Fibroblast of peridontal ligament (primary cell): ENCODE measurements around the gene MED25.

Experiments used
- DNase-seq: peaks from one replicate; pipeline ENCODE4 v3.0.0-alpha.2; 2010; ENCODE audit errors: extremely low read depth

The MED25 gene

GRCh38 chr19:49799271-49799797, 18.8 kb upstream of the MED25 start:
- no peak for DNase-seq

GRCh38 chr19:49799798-49800376, 18.2 kb upstream of the MED25 start:
- no peak for DNase-seq

DNA sequence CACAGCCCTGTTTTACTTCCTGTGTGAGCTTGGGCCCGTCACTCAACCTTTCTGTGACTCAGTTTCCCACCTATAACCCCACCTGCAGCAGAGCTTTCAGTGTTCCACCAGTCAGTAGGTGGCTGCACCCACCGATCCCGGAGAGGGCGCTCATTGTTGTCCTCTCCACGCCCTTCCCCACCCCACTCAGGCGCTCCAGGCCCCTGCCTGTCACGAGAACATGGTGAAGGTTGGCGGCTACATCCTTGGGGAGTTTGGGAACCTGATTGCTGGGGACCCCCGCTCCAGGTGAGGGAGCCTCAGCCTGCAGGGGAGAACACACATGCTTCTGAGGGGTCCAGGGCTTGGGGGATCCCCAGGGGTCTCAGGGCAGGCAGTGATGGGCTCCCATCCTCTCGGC, 17.3 kb upstream of the MED25 start:
- DNase-seq: no peak

GRCh38 chr19:49801401-49801888, 16.6 kb upstream of the MED25 start:
- DNase-seq: no peak

DNA sequence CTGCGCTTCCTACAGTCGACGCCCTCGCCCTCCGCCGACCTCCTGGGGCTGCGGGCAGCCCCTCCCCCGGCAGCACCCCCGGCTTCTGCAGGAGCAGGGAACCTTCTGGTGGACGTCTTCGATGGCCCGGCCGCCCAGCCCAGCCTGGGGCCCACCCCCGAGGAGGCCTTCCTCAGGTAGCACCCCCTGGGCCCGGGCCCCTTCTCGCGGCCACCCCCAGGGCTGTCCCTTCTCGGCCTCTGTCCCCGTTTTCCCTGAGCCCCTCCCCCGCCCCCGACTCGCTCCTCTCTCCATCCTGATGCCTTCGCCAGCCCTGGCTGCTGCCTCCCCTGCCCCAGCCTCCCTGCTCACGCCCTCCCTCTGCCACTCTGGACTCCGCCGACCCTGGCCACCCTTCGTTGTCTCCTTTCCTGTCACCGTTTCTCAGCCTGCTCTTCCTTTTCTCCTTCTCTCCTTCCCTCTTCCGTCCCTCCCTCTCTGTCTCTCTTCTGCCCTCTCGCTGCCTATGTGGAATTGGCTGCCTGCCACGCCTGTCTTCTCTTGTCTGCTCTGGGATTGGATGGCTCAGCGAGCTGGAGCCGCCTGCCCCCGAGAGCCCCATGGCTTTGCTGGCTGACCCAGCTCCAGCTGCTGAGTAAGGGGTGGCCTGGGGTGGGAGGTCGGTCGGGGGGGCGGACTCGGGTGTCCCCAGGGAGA, 16.0 kb upstream of the MED25 start:
- DNase-seq: peak; percentile 89

GRCh38 chr19:49802836-49803528, 15.1 kb upstream of the MED25 start:
- no peak for DNase-seq

DNA sequence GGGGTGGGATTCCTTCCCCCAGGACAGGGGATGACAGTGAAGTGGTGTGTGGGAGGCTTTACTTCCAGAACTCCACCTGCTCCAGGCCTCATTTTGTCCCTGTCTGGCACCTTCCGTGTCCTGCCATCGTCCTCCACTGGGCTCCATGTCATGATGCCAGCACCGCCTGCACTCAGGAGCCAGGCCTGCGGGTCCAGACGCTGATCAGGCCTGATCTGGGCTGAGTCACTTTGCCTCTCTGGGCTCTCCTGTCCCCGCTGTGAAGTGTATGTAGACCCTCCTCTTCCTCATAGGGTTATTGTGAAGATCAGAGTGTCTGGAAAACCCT, 14.6 kb upstream of the MED25 start:
- DNase-seq: no peak

- DNase-seq: no peak
Measured at GRCh38 chr19:49805822-49806619, 12.1 kb upstream of the MED25 start.

- no peak for DNase-seq
Measured at GRCh38 chr19:49806620-49806959, 11.5 kb upstream of the MED25 start.

DNA sequence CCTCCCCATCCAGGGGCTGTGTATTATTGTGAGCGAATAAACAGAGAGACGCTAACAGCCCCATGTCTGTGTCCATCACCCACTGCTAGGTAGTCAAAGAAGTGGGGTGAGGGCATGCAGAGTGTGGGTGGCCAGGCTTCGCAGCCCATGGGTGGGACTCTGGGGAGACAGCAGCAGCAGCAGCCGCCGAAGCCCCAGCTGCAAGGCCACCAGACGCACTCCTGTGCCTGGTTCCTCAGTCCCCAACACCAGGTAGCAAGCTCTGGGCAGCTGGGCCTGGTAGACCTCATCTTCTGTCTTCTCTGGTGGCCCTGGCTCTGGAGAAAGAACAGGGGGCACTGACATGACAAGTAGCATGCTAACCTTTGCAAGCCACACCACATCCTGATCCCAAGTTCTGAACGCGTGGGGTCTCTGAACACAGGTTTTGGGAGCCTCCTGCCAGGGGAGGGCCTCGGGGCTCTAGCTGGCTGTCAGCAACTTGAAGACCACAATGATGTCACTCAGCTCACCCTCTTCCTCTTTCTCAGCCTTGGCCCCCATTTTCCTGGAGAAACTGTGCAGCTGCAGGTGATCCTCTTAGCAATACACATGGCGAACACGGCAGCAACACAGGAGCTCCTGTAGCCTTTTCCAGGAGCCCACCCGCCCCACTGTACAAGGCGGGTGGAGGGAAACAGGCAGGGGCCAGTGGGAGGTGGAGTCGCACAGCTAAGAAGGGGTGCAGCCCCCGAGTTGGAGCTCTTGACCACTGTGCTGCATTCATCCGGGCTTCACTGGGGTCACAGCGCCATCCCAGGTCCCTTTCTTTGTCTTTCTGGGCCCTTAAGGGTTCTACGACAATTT, 10.8 kb upstream of the MED25 start:
- DNase-seq: no peak

GRCh38 chr19:49807904-49808675, 10.0 kb upstream of the MED25 start:
- no peak for DNase-seq

- peak; percentile 73 for DNase-seq
Measured at GRCh38 chr19:49808711-49809159, 9.4 kb upstream of the MED25 start.

DNA sequence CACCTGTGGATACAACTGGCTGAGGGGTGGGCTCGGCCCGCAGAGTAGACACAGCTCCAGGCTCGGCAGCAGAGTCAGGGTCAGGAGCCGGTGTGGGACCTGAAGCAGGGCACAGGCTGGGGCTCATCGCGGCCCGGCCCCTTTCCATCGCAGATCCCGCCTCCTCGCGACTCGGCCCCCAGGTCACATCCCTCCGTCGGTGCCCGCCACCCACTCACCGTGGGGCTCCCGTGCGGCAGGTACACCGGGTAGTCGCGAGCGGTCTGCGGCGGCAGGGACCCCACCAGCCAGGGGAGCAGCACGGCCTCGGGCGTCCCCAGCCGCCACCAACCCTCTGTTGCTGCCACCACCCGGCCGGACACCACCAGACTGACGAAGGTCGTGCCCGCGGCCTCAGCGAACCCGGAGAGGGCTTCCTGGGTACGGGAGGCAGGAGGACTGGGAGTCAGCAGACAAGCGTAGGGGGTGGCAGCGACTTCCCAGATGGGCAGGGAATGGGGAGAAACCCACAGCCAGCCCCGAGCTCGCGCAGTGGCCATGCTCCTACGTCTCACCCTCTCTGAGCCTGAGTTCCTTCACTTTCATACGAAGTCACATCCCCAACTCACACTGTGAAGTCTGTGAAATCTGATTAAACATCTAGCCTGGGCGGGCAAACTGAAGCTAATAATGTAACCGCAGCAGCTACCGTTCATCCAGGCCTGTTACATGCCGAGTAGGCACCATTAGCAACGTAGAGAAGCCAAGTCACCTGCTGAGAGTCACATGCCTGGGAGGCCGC, 8.7 kb upstream of the MED25 start:
- DNase-seq: no peak

DNA sequence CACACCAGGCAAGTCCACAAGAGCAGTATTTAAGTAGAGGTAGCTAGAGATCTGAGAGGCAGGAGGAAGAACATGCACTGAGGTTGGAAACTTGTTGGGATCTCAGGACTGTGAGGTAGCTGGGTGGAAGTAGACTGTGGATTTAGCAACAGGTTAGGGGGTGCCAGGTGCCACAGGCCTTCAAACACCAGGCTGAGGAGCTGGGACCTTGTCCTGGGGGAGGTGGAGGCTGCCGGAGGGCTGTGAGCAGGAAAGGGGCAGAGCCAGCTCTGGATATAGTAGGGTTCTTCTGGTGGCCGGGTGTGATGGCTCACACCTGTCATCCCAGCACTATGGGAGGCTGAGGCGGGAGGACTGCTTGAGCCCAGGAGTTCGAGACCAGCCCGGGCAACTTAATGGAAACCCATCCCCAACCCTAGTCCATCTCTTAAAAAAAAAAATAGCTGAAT, 8.1 kb upstream of the MED25 start:
- DNase-seq: no peak

GRCh38 chr19:49811328-49811727, 6.8 kb upstream of the MED25 start:
- no peak for DNase-seq

DNA sequence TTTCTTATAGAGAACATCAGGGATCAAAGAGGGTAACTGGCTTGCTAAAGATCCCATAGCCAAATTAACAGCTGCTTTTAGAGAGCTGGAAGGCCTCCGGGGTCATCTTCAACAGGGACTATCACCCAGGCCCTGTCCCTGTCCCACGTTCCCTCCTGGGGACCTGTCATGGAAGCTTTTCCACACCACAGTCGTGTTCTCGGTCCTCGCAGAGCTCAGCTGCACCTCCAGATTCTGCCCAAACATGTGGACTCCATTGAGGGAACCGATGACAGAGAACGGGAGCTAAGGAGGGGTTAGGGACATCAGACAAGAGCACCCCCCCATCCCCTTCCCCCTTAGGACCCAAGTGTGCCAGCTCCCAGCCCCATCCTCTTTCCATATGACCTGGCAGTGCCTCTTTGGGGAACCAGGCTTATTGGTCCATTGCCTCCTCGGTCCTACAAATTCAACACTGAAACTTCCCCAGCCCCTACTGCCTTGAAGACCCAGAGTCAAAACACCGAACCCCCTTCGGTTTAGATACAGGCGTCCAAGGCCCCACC, 5.6 kb upstream of the MED25 start:
- DNase-seq: no peak

DNA sequence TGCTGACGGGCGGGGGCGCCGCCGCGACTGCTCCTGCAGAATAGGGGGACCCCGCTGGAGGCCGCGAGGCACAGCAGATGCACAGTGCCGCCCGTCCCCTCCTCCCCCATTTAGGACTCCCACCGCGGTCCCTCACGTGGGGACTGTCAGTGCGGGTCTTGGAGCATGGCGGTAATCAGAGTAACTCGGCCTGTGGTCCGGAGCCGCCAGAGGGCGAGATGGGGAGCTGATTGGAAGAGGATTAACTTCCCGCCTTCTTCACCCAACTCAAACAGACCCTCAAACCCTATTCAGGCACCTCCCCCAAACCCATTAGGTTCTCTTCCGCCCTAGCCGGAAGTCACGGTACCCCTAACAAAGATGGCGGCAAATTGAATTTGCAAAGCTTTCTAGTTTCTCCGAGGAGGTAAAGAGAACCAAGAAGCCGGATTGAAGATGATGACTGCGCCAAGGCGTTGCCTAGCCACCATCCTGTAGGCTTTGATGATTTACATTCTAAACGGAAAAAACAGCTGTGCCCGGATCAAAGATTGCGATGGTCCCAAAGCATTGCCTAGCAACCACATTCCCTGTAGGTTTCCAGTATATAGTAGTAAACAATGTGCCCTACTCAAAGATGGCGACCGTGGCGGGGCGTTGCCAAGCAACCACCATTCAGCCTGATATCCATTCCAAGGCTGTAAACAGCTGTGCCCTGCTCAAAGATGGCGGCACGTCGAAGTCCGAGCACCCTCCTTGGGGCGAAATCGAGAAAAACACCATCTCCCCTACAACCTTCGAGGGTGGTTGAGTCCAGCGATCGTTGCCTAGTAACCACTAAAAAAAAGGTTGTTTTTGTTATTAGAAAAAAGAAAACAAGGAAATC, 4.9 kb upstream of the MED25 start, which contains the start of gene FUZ:
TSS of gene FUZ (minus strand) at position 296 of the 865 bp plus-strand sequence. CDS start at position 110, 186 bp downstream.
- peak; percentile 99 for DNase-seq

- DNase-seq: no peak
Measured at GRCh38 chr19:49814010-49814409, 4.1 kb upstream of the MED25 start.
